ENCODE results near the gene GALNTL6.

DNA sequence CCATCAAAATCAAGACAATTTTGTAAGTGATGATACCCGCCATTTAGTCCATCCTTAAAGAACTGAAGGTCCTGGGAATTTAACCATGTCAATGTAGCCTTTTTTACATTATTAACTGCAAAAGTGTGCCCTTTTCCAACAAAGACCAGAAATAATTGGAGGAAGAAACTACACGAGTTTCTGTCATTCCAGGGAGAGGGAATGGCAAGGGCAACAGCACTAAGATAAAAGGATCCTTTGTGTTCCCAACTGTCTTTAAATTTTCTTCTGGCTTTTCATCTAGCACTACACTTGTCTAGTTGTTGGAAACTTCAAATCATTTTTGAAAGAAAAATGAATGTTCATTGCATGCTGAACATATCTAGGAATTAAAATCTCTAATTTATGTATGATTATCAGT, 286.2 kb downstream of the GALNTL6 start:
- TF ChIP-seq, protein P1, sequence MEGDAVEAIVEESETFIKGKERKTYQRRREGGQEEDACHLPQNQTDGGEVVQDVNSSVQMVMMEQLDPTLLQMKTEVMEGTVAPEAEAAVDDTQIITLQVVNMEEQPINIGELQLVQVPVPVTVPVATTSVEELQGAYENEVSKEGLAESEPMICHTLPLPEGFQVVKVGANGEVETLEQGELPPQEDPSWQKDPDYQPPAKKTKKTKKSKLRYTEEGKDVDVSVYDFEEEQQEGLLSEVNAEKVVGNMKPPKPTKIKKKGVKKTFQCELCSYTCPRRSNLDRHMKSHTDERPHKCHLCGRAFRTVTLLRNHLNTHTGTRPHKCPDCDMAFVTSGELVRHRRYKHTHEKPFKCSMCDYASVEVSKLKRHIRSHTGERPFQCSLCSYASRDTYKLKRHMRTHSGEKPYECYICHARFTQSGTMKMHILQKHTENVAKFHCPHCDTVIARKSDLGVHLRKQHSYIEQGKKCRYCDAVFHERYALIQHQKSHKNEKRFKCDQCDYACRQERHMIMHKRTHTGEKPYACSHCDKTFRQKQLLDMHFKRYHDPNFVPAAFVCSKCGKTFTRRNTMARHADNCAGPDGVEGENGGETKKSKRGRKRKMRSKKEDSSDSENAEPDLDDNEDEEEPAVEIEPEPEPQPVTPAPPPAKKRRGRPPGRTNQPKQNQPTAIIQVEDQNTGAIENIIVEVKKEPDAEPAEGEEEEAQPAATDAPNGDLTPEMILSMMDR (conservative IDR thresholded peaks at IDR 0.05), result no peak
- TF ChIP-seq EZH2 (IDR thresholded peaks at IDR 0.05; ENCODE audit: low read depth), result no peak
